Cardiac fibroblast (primary cell): ENCODE results near the gene HHATL.

ENCODE experiments used
- DNase-seq, 2 donors: peaks; one replicate each; pipeline versions ENCODE4 v3.0.0 to v3.0.0-alpha.2; 2010; ENCODE audit warnings: low read depth in 2 of 2
- H3K4me3 ChIP-seq, 2 donors: replicated peaks in 1 of 2; 1 replicate in 1 of 2; 2 replicates in 1 of 2; pipeline ENCODE4 v1.5.1; 2011; ENCODE audit warnings: low read depth in 2 of 2, low read length in 2 of 2, mild to moderate bottlenecking in 2 of 2, moderate library complexity in 1 of 2
- TF ChIP-seq, protein P1 (sequence below): IDR thresholded peaks from one replicate; pipeline ENCODE4 v1.5.1; 2011; ENCODE audit warnings: low read depth, mild to moderate bottlenecking, low read length, inconsistent platforms

Gene HHATL

DNA sequence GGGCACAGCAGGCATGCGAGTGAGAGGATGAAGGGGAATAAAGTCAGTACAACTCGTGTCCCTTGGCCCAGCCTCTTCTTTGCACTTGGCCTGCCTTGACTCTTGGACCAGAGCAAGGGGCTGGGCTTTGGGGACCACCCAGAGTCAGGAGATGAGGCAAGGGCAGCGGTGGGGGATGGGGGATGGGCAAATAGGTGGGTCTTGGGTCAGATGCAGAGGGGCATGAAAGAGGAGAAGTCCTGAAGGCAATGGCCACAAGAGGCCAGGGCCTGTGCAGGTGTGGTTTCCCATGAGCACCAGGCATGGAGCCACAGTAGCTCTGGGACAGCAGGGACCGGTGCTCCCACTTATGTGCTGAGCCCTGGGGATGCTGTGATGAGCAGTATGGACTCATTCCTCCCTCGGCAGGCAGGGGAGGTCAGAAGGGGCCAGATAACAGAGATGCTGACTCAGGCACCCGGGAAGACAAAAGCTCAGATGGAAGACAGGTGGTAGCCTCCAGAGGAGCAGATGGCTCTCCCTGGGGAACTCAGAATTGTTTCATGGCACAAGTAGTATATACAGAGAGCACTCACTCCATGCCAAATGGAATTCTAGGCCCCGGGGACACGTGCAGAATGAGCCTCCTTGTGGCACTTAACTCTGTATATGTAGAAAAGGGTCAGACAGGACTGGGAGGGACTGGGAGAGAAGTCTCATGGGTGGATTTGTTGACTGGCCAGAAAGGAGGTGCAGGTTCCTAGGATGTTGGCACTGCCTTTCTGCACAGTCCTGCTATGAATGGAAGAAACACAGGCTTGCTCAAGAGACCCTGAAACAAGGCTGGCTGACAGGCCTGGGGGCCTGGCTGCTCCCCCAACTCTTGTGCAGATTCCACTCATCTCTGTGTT, 34.8 kb downstream of the HHATL start:
- no peak overlapping the region for H3K4me3 ChIP-seq
- TF ChIP-seq, protein P1, sequence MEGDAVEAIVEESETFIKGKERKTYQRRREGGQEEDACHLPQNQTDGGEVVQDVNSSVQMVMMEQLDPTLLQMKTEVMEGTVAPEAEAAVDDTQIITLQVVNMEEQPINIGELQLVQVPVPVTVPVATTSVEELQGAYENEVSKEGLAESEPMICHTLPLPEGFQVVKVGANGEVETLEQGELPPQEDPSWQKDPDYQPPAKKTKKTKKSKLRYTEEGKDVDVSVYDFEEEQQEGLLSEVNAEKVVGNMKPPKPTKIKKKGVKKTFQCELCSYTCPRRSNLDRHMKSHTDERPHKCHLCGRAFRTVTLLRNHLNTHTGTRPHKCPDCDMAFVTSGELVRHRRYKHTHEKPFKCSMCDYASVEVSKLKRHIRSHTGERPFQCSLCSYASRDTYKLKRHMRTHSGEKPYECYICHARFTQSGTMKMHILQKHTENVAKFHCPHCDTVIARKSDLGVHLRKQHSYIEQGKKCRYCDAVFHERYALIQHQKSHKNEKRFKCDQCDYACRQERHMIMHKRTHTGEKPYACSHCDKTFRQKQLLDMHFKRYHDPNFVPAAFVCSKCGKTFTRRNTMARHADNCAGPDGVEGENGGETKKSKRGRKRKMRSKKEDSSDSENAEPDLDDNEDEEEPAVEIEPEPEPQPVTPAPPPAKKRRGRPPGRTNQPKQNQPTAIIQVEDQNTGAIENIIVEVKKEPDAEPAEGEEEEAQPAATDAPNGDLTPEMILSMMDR = no peak
- no peak for DNase-seq

DNA sequence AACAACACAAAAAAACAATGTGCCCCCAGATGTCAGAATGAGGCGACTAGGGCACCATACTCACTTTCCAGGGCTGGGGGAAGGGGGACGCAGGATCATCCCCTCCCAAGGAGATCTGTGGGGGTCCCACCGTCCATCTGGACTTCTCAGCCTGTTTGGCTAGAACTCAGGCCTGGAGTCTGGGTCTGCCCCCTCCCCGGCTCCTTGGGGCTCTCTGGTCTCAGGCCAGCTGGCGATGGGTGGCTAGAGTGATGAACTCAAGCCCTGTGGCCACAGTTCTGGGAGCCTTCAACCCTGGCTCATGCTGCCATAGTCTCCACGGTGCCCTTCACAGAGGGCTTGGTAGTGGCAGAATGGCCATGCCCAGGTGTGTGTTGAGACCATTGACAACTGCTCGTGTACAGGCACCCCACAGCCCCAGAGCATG, 35.5 kb downstream of the HHATL start:
- H3K4me3 ChIP-seq = no peak overlapping the region

DNA sequence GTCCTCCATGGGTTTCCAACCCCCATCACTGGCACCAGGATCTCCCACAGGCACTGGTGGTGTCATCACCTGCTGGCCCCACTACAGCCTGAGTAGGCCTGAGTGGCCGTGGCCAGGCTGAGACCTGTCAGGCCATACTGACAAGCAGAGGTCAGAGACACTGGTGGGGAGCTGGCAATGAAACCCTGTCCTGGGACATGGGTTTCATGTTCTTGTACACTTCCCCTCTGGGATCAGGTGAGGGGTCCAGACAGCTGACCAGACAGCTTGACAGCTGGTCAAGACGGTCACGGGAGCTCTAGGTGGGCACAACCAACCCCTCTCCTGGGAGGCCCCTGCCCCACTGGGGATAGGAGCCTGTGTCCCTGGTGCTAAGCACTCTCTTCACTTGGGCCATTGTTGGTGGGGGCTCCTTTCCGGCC, 36.0 kb downstream of the HHATL start:
- TF ChIP-seq, protein P1 = no peak
- no peak overlapping the region for H3K4me3 ChIP-seq
- no peak for DNase-seq

More for the DNA sequence above, 35.5 kb downstream of the HHATL start:
- DNase-seq = no peak
- TF ChIP-seq, protein P1 = no peak

DNA sequence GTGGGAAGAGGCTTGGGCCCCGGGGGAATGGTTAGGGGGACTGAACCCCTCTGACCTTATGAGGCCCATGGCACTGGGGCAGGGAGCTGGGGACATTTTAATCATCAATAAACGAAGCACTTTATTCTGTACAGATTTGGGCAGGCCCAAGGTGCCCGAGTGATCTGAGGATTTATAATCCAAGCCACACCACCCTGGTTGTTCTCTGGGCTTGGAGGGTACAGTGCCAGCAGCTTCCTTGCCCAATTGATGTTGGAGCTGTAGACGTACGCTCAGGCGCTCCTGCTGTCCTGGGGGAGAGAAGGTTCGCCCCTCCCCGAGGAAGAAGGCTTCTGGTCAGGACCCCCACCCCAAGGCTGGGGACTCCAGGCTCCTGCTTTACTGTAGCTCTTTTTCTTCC, 36.6 kb downstream of the HHATL start:
- H3K4me3 ChIP-seq = no peak overlapping the region
- no peak for DNase-seq
- TF ChIP-seq, protein P1 = no peak

DNA sequence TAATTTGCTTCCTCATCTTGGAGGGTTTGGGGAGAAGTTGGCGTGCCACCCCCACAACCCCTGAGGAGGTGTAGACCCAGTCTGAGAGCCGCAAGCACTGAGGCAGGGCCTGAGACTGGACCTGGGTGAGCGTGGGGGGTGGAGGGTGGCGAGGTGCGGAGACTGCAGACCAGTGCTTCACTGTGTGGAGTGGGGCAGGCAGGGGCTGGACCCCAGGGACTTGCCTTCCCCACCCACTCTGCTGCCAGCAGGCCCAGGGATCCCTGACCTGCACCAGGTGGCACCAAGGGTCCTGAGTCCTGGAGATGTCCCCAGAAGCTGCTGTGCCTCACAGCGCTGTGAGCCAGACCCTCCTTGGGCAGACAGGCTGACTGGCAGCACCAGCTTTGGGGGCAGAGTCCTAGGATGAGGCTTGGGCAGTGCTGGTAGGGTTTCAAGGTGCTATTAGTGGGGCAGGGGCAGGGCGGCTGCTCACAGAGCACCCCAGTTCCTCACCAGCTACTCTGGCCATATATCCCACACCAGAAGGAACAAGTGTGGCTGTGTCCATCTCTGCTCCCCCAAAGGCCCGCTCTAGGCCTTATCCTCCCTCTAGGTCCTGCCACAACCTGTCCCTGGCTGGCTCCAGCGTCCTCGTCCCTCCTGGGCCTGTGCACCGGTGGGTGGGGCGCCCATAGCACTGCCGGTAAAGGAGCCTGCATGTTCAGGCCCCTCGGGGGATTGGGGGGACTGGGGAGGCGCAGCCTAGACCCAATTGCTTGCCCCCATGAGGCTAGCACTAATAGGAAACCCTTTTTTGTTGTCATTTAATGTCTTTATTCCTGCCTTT, 37.3 kb downstream of the HHATL start:
- H3K4me3 ChIP-seq = no peak overlapping the region
- DNase-seq = no peak
- TF ChIP-seq, protein P1 = no peak

DNA sequence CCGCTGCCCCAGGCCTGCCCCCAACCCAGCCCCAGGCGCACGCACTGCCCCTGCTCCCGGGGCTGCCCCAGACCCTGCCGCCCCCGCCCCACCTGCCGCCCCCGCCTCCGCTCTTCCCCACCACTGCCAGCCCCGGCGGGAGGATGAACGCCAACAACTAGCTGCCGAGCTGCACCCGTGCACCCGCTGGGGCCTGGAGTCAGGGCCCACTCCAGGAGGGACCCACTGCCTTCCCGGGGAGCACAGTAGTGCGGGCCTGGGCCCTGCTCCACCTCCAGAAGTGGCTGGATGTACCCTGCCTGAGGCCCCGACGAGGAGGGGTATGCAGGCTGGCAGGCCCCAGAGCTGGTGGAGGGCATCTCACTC, 38.2 kb downstream of the HHATL start:
- H3K4me3 ChIP-seq = no peak overlapping the region
- DNase-seq = no peak
- TF ChIP-seq, protein P1 = no peak
